Stimulated activated CD8-positive, alpha-beta memory T cell treated with anti-CD3 and anti-CD28 coated beads, Interleukin-7, amount 100 ng/mL, for 4 hours (primary cell): ENCODE measurements around the gene SORBS2.

Experiments used
- DNase-seq, 2 donors: peaks; one replicate each; pipeline ENCODE4 v3.0.0-alpha.2; 2020; ENCODE audit warnings: low read depth in 2 of 2

Gene SORBS2

GRCh38 chr4:185738820-185739219, 73.2 kb downstream of the SORBS2 start:
- DNase-seq = no peak

GRCh38 chr4:185738038-185738552, 73.9 kb downstream of the SORBS2 start:
- DNase-seq = no peak

GRCh38 chr4:185737489-185738037, 74.4 kb downstream of the SORBS2 start:
- DNase-seq = no peak

- DNase-seq = no peak
Measured at GRCh38 chr4:185736882-185737281, 75.1 kb downstream of the SORBS2 start.

- DNase-seq = no peak
Measured at GRCh38 chr4:185735866-185736400, 76.1 kb downstream of the SORBS2 start.

- DNase-seq = no peak
Measured at GRCh38 chr4:185734930-185735329, 77.1 kb downstream of the SORBS2 start.

- DNase-seq = no peak
Measured at GRCh38 chr4:185734214-185734613, 77.8 kb downstream of the SORBS2 start.

- no peak for DNase-seq
Measured at GRCh38 chr4:185730849-185731608, 81.0 kb downstream of the SORBS2 start.

- no peak for DNase-seq
Measured at GRCh38 chr4:185730387-185730786, 81.6 kb downstream of the SORBS2 start.

GRCh38 chr4:185729391-185729804, 82.6 kb downstream of the SORBS2 start:
- DNase-seq = no peak

- no peak for DNase-seq
Measured at GRCh38 chr4:185728893-185729292, 83.1 kb downstream of the SORBS2 start.

GRCh38 chr4:185726931-185727330, 85.1 kb downstream of the SORBS2 start:
- no peak for DNase-seq

GRCh38 chr4:185723631-185724260, 88.2 kb downstream of the SORBS2 start:
- no peak for DNase-seq

GRCh38 chr4:185722029-185722316, 90.0 kb downstream of the SORBS2 start:
- no peak for DNase-seq

- DNase-seq = no peak
Measured at GRCh38 chr4:185721190-185722028, 90.6 kb downstream of the SORBS2 start.

- no peak for DNase-seq
Measured at GRCh38 chr4:185719500-185719858, 92.5 kb downstream of the SORBS2 start.

- DNase-seq = no peak
Measured at GRCh38 chr4:185718578-185719499, 93.2 kb downstream of the SORBS2 start.

- no peak for DNase-seq
Measured at GRCh38 chr4:185717377-185717741, 94.6 kb downstream of the SORBS2 start.

- no peak for DNase-seq
Measured at GRCh38 chr4:185716577-185717376, 95.2 kb downstream of the SORBS2 start.

- no peak for DNase-seq
Measured at GRCh38 chr4:185716141-185716551, 95.8 kb downstream of the SORBS2 start.
